K562 (cell line): ENCODE measurements around the gene RAP1A. TPM values are rescaled to one million over a fixed set of nuclear protein-coding genes. Genes with fewer than 3 reads are reported as not detected.

ENCODE experiments used
- ARID3A ChIP-seq: IDR thresholded peaks from 2 replicates; pipeline ENCODE4 v1.6.1; 2012; ENCODE audit warnings: low read depth, low read length, improper control_type of control experiment, borderline replicate concordance
- COPS2 ChIP-seq: fragments of 450-650 bp; conservative IDR thresholded peaks from 2 replicates; pipeline ENCODE4 v1.6.1; 2016; ENCODE audit warnings: mild to moderate bottlenecking, moderate library complexity
- DNMT1 ChIP-seq: fragments of 450-650 bp; IDR thresholded peaks from 2 replicates; pipeline ENCODE4 v1.6.1; 2016; ENCODE audit warnings: antibody characterized with exemption, mild to moderate bottlenecking
- ETS1 ChIP-seq: conservative IDR thresholded peaks from 2 replicates; pipeline ENCODE4 v1.6.1; 2011; ENCODE audit warnings: low read depth, mild to moderate bottlenecking, low read length; ENCODE audit not compliant: control insufficient read depth
- ETV1 ChIP-seq: fragments of 450-650 bp; conservative IDR thresholded peaks from 2 replicates; pipeline ENCODE4 v1.6.1; 2016; ENCODE audit warnings: missing genetic modification characterization, control low read depth, low read depth, missing compliant biosample characterization
- FOXK1 ChIP-seq: sonication (generic); formaldehyde crosslinking; IDR thresholded peaks from 2 replicates; pipeline ENCODE4 v1.8.0; 2022; ENCODE audit warnings: missing genetic modification reagents, mild to moderate bottlenecking, borderline replicate concordance
- ILK ChIP-seq: fragments of 450-650 bp; IDR thresholded peaks from 2 replicates; pipeline ENCODE4 v1.6.1; 2016; ENCODE audit warnings: missing genetic modification characterization, low read depth, mild to moderate bottlenecking, missing compliant biosample characterization, moderate library complexity, borderline replicate concordance
- KDM2B ChIP-seq: fragments of 250-450 bp; sonication (Bioruptor Pico); IDR thresholded peaks from 2 replicates; pipeline ENCODE4 v1.8.0; 2021; ENCODE audit warnings: mild to moderate bottlenecking, moderate library complexity
- MAZ ChIP-seq, 2 experiments: fragments of 450-650 bp in 1 of 2; sonication (generic) in 1 of 2; formaldehyde crosslinking; IDR thresholded peaks in 1 of 2; conservative IDR thresholded peaks in 1 of 2; 2 replicates each; pipeline versions ENCODE4 v1.4.0 to v1.5.0; 2020; ENCODE audit warnings: mild to moderate bottlenecking in 1 of 2, missing genetic modification reagents in 1 of 2
- RAD21 ChIP-seq, 2 experiments: fragments of 250-450 bp in 1 of 2; fragments of 450-650 bp in 1 of 2; sonication (Bioruptor Pico) in 1 of 2; formaldehyde crosslinking in 1 of 2; IDR thresholded peaks in 1 of 2; conservative IDR thresholded peaks in 1 of 2; 2 replicates each; pipeline versions ENCODE4 v1.4.0 to v1.8.0; 2020 to 2022; ENCODE audit warnings: mild to moderate bottlenecking in 2 of 2, moderate library complexity in 1 of 2
- RBM34 ChIP-seq: fragments of 200-400 bp; formaldehyde crosslinking; IDR thresholded peaks from 2 replicates; pipeline ENCODE4 v1.6.1; 2018; ENCODE audit warnings: low read length, borderline replicate concordance; ENCODE audit not compliant: insufficient read depth
- SIX5 ChIP-seq, 2 experiments: IDR thresholded peaks; 2 replicates each; pipeline ENCODE4 v1.6.1; 2011; ENCODE audit warnings: low read length in 2 of 2, borderline replicate concordance in 1 of 2, low read depth in 1 of 2, mild to moderate bottlenecking in 1 of 2, moderate library complexity in 1 of 2; ENCODE audit not compliant: insufficient read depth in 1 of 2
- SPI1 ChIP-seq: IDR thresholded peaks from 2 replicates; pipeline ENCODE4 v1.6.1; 2011; ENCODE audit warnings: low read depth, low read length, control low read depth, borderline replicate concordance
- TCF3 ChIP-seq: sonication (generic); formaldehyde crosslinking; IDR thresholded peaks from 2 replicates; pipeline ENCODE4 v1.4.0; 2020; ENCODE audit warnings: mild to moderate bottlenecking, missing genetic modification reagents
- TEAD4 ChIP-seq, 2 experiments: sonication (generic) in 1 of 2; formaldehyde crosslinking in 1 of 2; IDR thresholded peaks; 2 replicates each; pipeline versions ENCODE4 v1.6.1 to v1.8.0; 2012 to 2022; ENCODE audit warnings: borderline replicate concordance in 1 of 2, inconsistent platforms in 1 of 2, low read length in 1 of 2, mild to moderate bottlenecking in 1 of 2, missing genetic modification reagents in 1 of 2
- ZFX ChIP-seq: sonication (generic); formaldehyde crosslinking; IDR thresholded peaks from 2 replicates; pipeline ENCODE4 v1.8.0; 2022; ENCODE audit warnings: mild to moderate bottlenecking, missing genetic modification reagents, moderate library complexity
- ZNF12 ChIP-seq: sonication (generic); formaldehyde crosslinking; IDR thresholded peaks from 2 replicates; pipeline ENCODE4 v1.4.0; 2020; ENCODE audit warnings: mild to moderate bottlenecking, missing genetic modification reagents
- ZNF280B ChIP-seq: fragments of 250-450 bp; sonication (Bioruptor Pico); IDR thresholded peaks from 2 replicates; pipeline ENCODE4 v1.5.1; 2021; ENCODE audit warnings: mild to moderate bottlenecking
- ZNF316 ChIP-seq: fragments of 450-650 bp; IDR thresholded peaks from 2 replicates; pipeline ENCODE4 v1.6.1; 2016
- ZNF398 ChIP-seq: fragments of 250-450 bp; sonication (Bioruptor Pico); IDR thresholded peaks from 2 replicates; pipeline ENCODE4 v1.8.0; 2021; ENCODE audit warnings: moderate library complexity, mild to moderate bottlenecking, inconsistent platforms
- ZNF551 ChIP-seq: fragments of 250-450 bp; sonication (Bioruptor Pico); IDR thresholded peaks from 2 replicates; pipeline ENCODE4 v1.5.0; 2021; ENCODE audit warnings: mild to moderate bottlenecking, moderate library complexity
- ZNF699 ChIP-seq: fragments of 250-450 bp; sonication (Bioruptor Pico); IDR thresholded peaks from 2 replicates; pipeline ENCODE4 v1.8.0; 2021; ENCODE audit warnings: mild to moderate bottlenecking, moderate library complexity; ENCODE audit not compliant: insufficient replicate concordance
- polyA plus RNA-seq, 8 experiments: library from polyadenylated mRNA; depleted of rRNA in 4 of 8; stranded (reverse) in 5 of 8; unstranded in 3 of 8; fragments of >200 nt; fragmentation: Nextera tagmentation in 2 of 8; fragmentation: Illumina TruSeq in 1 of 8; extraction: Ambion mirVana in 2 of 8; extraction: Trizol in 1 of 8; gene quantifications; 2 replicates each; pipeline versions ENCODE4 v1.2.1 to v1.2.3, GENCODE V29; 2011 to 2014; ENCODE audit warnings: inconsistent platforms in 1 of 8, missing spikeins in 1 of 8
- total RNA-seq, 7 experiments: library from RNA; depleted of rRNA in 6 of 7; stranded (reverse); fragments of >200 nt in 6 of 7; fragmentation: Illumina TruSeq in 2 of 7; extraction: Trizol in 2 of 7; gene quantifications; 2 replicates each; pipeline versions ENCODE4 v1.2.1 to v1.2.3, GENCODE V29; 2011 to 2021; ENCODE audit warnings: low replicate concordance in 1 of 7

RAP1A gene
- total and polyA plus RNA-seq, 9 of the 15 experiments (the other 6 are each of a cell fraction or from before 2014, with no cell fraction given) = 13.4 to 86.2 (median 32.5) TPM

- TF ChIP-seq ETS1 (no peak), TCF3 (CRISPR knock-in tag) (no peak), FOXK1 (no peak), ARID3A (0 out of 2 replicates have a peak, but pooled peaks have one; percentile 45), ZNF398 (CRISPR knock-in tag) (no peak), SIX5 (IDR thresholded peaks at IDR 0.05; ENCODE audit: borderline replicate concordance in 1 of 2, insufficient read depth in 1 of 2, low read depth in 1 of 2, low read length in 2 of 2) (no peak), TEAD4 (IDR thresholded peaks at IDR 0.05; ENCODE audit: low read length) (no peak), TEAD4 (CRISPR knock-in tag; IDR thresholded peaks at IDR 0.05; ENCODE audit: borderline replicate concordance) (no peak), ZNF12 (CRISPR knock-in tag) (no peak), RAD21 (CRISPR knock-in tag; conservative IDR thresholded peaks at IDR 0.05 in 1 of 2, IDR thresholded peaks at IDR 0.05 in 1 of 2) (peak in 1 of 2 experiments; percentile 46; a peak in 2 of 4 replicates), RBM34 (no peak), ZNF551 (CRISPR knock-in tag) (no peak), DNMT1 (no peak), ZNF699 (CRISPR knock-in tag) (no peak), ETV1 (tag) (no peak), COPS2 (no peak), ZNF280B (CRISPR knock-in tag) (no peak), ZNF316 (no peak), MAZ (CRISPR knock-in tag; conservative IDR thresholded peaks at IDR 0.05 in 1 of 2, IDR thresholded peaks at IDR 0.05 in 1 of 2) (no peak), SPI1 (peak; percentile 73; the same call in 1 of the 2 replicates), ZFX (no peak), ILK (tag) (no peak), KDM2B (no peak)
These were observed 48.8 kb upstream of the RAP1A start (continued) for GRCh38 chr1:111570781-111571181.
